ENCODE data around the gene CCDC169. TPM values are rescaled to one million over a fixed set of nuclear protein-coding genes. Genes with fewer than 3 reads are reported as not detected.
"Not testable (repeated sequence)": the region's sequence is repeated elsewhere in the genome, so short reads cannot be mapped to it uniquely, and the experiment has no call there.

CCDC169 gene
- total RNA-seq, 4 donors from 2014 or later: 0.48 to 0.55 TPM; not detected in 2

DNA sequence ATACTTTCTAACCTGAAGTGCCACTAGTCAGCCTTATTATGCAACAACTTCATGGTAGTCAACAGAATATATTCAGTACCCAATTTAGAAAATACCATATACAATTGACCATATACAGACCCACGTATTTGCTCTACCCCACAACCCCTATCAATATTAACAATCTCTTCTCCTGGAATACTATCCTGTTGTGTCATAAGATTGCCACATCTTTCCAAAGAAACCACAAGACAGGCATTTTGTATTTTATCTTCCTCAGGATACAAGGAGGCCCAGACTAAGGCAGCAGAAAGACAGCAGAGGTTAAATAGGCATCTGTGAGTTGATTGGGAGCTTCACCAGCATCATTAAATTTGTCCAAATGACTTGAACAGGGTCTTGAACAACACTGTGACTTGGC, 44.1 kb upstream of the CCDC169 start:
- TF ChIP-seq POLR2A (IDR thresholded peaks at IDR 0.05) (no peak), EP300 (IDR thresholded peaks at IDR 0.05; ENCODE audit: low read depth) (no peak)
- TF ChIP-seq, protein P1, sequence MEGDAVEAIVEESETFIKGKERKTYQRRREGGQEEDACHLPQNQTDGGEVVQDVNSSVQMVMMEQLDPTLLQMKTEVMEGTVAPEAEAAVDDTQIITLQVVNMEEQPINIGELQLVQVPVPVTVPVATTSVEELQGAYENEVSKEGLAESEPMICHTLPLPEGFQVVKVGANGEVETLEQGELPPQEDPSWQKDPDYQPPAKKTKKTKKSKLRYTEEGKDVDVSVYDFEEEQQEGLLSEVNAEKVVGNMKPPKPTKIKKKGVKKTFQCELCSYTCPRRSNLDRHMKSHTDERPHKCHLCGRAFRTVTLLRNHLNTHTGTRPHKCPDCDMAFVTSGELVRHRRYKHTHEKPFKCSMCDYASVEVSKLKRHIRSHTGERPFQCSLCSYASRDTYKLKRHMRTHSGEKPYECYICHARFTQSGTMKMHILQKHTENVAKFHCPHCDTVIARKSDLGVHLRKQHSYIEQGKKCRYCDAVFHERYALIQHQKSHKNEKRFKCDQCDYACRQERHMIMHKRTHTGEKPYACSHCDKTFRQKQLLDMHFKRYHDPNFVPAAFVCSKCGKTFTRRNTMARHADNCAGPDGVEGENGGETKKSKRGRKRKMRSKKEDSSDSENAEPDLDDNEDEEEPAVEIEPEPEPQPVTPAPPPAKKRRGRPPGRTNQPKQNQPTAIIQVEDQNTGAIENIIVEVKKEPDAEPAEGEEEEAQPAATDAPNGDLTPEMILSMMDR (IDR thresholded peaks at IDR 0.05): no peak
- H3K27me3 ChIP-seq: peaks cover 17% of the 10 kb centered on the region
- 51 to 67% methylated on average over 1 of the region's 1 CpG for WGBS, 2 donors (ENCODE audit: low coverage in 1 of 2)
- H3K4me3 ChIP-seq: no peak overlapping the region
- intact Hi-C loops (cut with DNase I; ENCODE audit: low total_unique reads) (loop anchor here (10.0 kb wide), 1 partner anchor 57 kb away; no protein-coding TSS in a partner anchor), in situ Hi-C loops (cut with MboI; ENCODE audit: low pct_ligation_motif_present in 1 of 4, low pct_unique_long_range_greater_than_20kb in 1 of 4, low sequenced_read_pairs in 3 of 4) (no loop called here)
- no peaks in the 10 kb centered on the region for H3K9me3 ChIP-seq
- peaks cover 0 to 19% (median 3%) of the 10 kb centered on the region in 4 donors for H3K4me1 ChIP-seq
- H3K27ac ChIP-seq: no peak overlapping the region
- H3K36me3 ChIP-seq: no peaks in the 10 kb centered on the region
- DNase-seq: no peak

DNA sequence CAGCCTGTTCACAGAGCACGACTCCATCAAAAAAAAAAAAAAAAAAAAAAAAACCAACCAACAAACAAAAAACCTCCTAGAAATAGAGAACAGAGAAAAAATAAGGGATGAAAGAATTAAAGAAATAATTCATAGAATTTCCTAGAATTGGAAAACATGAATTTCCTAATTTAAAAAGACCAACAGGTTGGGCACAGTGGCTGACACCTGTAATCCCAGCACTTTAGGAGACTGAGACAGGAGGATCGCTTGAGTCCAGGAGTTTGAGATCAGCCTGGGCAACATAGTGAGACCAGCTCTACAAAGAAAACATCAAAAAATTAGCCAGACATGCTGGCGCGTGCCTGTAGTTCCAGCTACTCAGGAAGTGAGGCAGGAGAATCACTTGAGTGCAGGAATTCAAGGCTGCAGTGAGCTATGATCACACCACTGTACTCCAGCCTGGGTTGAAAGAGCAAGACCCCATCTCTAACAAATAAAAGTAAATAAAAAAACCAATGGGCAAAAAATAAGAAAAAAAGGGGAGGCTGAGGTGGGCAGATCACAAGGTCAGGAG, 42.1 kb upstream of the CCDC169 start:
- 89 to 95% methylated on average over 3 to 4 of the region's 4 CpGs for whole genome bisulfite sequencing, 2 donors (ENCODE audit: low coverage in 1 of 2)
- H3K9me3 ChIP-seq: no peaks in the 10 kb centered on the region
- intact Hi-C loops (cut with DNase I; ENCODE audit: low total_unique reads) (loop anchor here (10.0 kb wide), 1 partner anchor 55 kb away; no protein-coding TSS in a partner anchor), in situ Hi-C loops (cut with MboI; ENCODE audit: low pct_ligation_motif_present in 1 of 4, low pct_unique_long_range_greater_than_20kb in 1 of 4, low sequenced_read_pairs in 3 of 4) (no loop called here)
- no peak for DNase-seq
- no peak overlapping the region for H3K27ac ChIP-seq
- no peaks in the 10 kb centered on the region for H3K36me3 ChIP-seq
- H3K4me3 ChIP-seq: no peak overlapping the region
- peaks cover 4% of the 10 kb centered on the region for H3K27me3 ChIP-seq
- peaks cover 0 to 31% (median 0%) of the 10 kb centered on the region in 4 donors for H3K4me1 ChIP-seq
- no peak for TF ChIP-seq EP300 (IDR thresholded peaks at IDR 0.05; ENCODE audit: low read depth)
- TF ChIP-seq POLR2A (IDR thresholded peaks at IDR 0.05): no peak
- TF ChIP-seq, protein P1 (IDR thresholded peaks at IDR 0.05): no peak
- no peak for TF ChIP-seq POLR2AphosphoS5 (IDR thresholded peaks at IDR 0.05)

DNA sequence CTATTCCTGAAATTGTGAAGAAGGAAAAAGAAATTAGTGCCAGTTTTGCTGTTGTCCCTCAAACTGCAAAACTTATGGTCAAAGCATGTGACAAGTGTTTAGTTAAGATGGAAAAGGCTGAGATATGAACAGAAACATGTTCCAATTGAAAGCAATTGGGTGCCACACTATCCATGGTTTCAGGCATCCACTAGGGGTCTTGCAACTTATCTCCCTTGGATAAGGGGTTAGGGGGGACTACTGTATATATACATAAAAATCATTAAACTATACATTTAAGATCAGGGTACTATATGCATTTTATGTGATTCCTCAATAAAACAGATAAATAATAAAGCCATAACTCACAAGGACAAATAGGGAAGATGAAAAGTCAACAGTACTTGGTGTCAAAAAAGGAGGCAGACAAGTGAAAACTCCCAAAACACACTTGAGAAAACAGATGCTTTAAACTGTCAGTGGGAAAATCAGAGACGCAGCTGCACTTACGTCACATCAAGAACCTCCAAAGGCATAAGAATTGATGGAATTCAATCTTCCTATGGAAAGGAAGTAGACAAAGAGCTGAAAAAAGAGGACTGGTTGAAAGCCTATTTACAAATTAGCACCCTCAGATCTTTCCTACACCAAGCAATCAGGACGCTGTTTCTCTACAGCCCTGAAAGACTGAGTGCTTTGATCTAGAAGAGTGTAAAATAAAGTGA, 40.5 kb upstream of the CCDC169 start:
- no peak overlapping the region for H3K4me3 ChIP-seq
- intact Hi-C loops (cut with DNase I; ENCODE audit: low total_unique reads) (no loop called here), in situ Hi-C loops (cut with MboI; ENCODE audit: low pct_ligation_motif_present in 1 of 4, low pct_unique_long_range_greater_than_20kb in 1 of 4, low sequenced_read_pairs in 3 of 4) (no loop called here)
- peaks cover 0 to 26% (median 0%) of the 10 kb centered on the region in 4 donors for H3K4me1 ChIP-seq
- H3K27ac ChIP-seq: no peak overlapping the region
- no peaks in the 10 kb centered on the region for H3K9me3 ChIP-seq
- TF ChIP-seq, protein P1 (IDR thresholded peaks at IDR 0.05): no peak
- TF ChIP-seq POLR2A (IDR thresholded peaks at IDR 0.05): no peak
- no peak for TF ChIP-seq POLR2AphosphoS5 (IDR thresholded peaks at IDR 0.05)
- TF ChIP-seq EP300 (IDR thresholded peaks at IDR 0.05; ENCODE audit: low read depth): no peak
- no peak for DNase-seq
- no peaks in the 10 kb centered on the region for H3K27me3 ChIP-seq
- WGBS, 2 donors (ENCODE audit: low coverage in 1 of 2): 73 to 84% methylated on average over 2 to 3 of the region's 3 CpGs
- H3K36me3 ChIP-seq: no peaks in the 10 kb centered on the region

DNA sequence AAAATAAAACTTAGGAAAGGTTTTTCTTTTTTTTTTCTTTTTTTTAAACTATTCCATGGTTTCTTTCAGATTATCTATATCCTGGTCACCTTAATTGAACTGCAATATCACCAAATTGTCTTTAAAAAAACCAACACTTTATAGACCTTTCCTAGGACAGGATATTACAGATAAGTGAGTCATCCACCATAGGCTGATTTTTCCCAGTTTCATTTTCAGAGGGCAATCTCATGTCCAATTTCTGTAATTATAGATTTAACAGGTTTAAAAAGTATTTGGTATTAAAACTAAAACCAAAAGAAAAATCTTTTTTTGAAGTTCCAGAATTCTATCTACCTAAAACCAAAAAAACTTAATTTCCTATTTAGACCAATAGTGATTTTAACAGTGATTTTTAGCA, 35.4 kb upstream of the CCDC169 start:
- no peak for TF ChIP-seq POLR2A (IDR thresholded peaks at IDR 0.05)
- no peak for TF ChIP-seq POLR2AphosphoS5 (IDR thresholded peaks at IDR 0.05)
- TF ChIP-seq, protein P1 (IDR thresholded peaks at IDR 0.05): no peak
- no peak for TF ChIP-seq EP300 (IDR thresholded peaks at IDR 0.05; ENCODE audit: low read depth)
- peaks cover 0 to 29% (median 0%) of the 10 kb centered on the region in 4 donors for H3K4me1 ChIP-seq

DNA sequence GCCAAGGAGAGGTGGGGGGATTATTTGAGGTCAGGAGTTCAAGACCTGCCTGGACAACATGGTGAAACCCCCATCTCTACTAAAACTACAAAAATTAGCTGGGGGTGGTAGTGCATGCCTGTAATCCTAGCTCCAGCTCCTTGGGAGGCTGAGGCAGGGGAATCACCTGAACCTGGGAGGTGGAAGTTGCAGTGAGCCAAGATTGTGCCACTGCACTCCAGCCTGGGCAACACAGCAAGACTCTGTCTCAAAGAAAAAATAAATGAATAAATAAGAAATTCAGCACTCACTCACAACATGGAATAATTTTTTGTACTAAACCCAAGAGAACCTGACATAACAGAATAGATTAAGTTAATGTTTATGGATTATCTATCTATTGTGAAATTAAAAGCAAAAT, 34.6 kb upstream of the CCDC169 start:
- intact Hi-C loops (cut with DNase I; ENCODE audit: low total_unique reads); H3K27ac ChIP-seq; H3K36me3 ChIP-seq; H3K9me3 ChIP-seq; H3K4me3 ChIP-seq; H3K27me3 ChIP-seq; in situ Hi-C loops (cut with MboI; ENCODE audit: low pct_ligation_motif_present in 1 of 4, low pct_unique_long_range_greater_than_20kb in 1 of 4, low sequenced_read_pairs in 3 of 4); DNase-seq: not testable (repeated sequence)
- H3K4me1 ChIP-seq: peaks cover 0 to 29% (median 0%) of the 10 kb centered on the region in 4 donors

More for the DNA sequence above, 35.4 kb upstream of the CCDC169 start:
- in situ Hi-C loops (cut with MboI; ENCODE audit: low pct_ligation_motif_present in 1 of 4, low pct_unique_long_range_greater_than_20kb in 1 of 4, low sequenced_read_pairs in 3 of 4) (no loop called here), intact Hi-C loops (cut with DNase I; ENCODE audit: low total_unique reads) (no loop called here)
- no peak overlapping the region for H3K27ac ChIP-seq
- peaks cover 0 to 6% (median 0%) of the 10 kb centered on the region in 4 donors for H3K36me3 ChIP-seq
- no peaks in the 10 kb centered on the region for H3K27me3 ChIP-seq
- no peaks in the 10 kb centered on the region for H3K9me3 ChIP-seq
- DNase-seq: no peak
- H3K4me3 ChIP-seq: no peak overlapping the region
